HG03354 (cell line): ENCODE data around the gene ABHD17A.
"Not testable (repeated sequence)": the region's sequence is repeated elsewhere in the genome, so short reads cannot be mapped to it uniquely, and the experiment has no call there.

Experiments used
- ATAC-seq: cut with Tn5 transposase; IDR thresholded peaks from one replicate; pipeline ENCODE4 v1.9.1; 2021; ENCODE audit warnings: mild to moderate bottlenecking; ENCODE audit not compliant: unreplicated experiment, poor library complexity, severe bottlenecking

The ABHD17A gene

GRCh38 chr19:1911995-1912394 lies 26.7 kb upstream of the ABHD17A start:
- ATAC-seq, result no peak

GRCh38 chr19:1911098-1911497 lies 25.8 kb upstream of the ABHD17A start:
- ATAC-seq, result no peak

GRCh38 chr19:1910177-1910576 lies 24.9 kb upstream of the ABHD17A start:
- no peak for ATAC-seq

GRCh38 chr19:1909761-1910080 lies 24.4 kb upstream of the ABHD17A start:
- no peak for ATAC-seq

GRCh38 chr19:1908364-1908678 lies 23.0 kb upstream of the ABHD17A start:
- ATAC-seq, result no peak

GRCh38 chr19:1907563-1908363 lies 22.5 kb upstream of the ABHD17A start:
- no peak for ATAC-seq

GRCh38 chr19:1906985-1907562 lies 21.8 kb upstream of the ABHD17A start:
- ATAC-seq, result no peak

- no peak for ATAC-seq
These were observed 20.6 kb upstream of the ABHD17A start for GRCh38 chr19:1905863-1906375.

GRCh38 chr19:1905110-1905862 lies 20.0 kb upstream of the ABHD17A start, which contains the start of the genes ADAT3 and SCAMP4:
ADAT3 (plus strand) TSS chr19:1905399; CDS start chr19:1912048, 6,649 bp downstream.
SCAMP4 (plus strand) TSS chr19:1905399; CDS start chr19:1915020, 9,621 bp downstream.
- peak; percentile 83 for ATAC-seq

- ATAC-seq, result no peak
These were observed 19.5 kb upstream of the ABHD17A start for GRCh38 chr19:1904860-1905109.

- ATAC-seq, result no peak
These were observed 17.6 kb upstream of the ABHD17A start for GRCh38 chr19:1902923-1903322.

- no peak for ATAC-seq
These were observed 16.7 kb upstream of the ABHD17A start for GRCh38 chr19:1901940-1902404.

GRCh38 chr19:1896508-1896907 lies 11.2 kb upstream of the ABHD17A start:
- ATAC-seq, result no peak

- ATAC-seq, result no peak
These were observed 8.5 kb upstream of the ABHD17A start for GRCh38 chr19:1893791-1894190.

GRCh38 chr19:1889907-1890306 lies 4.6 kb upstream of the ABHD17A start:
- ATAC-seq, result no peak

- ATAC-seq, result no peak
These were observed 3.1 kb upstream of the ABHD17A start for GRCh38 chr19:1888385-1888784.

GRCh38 chr19:1886360-1886759 lies 1.1 kb upstream of the ABHD17A start:
- not testable (repeated sequence) for ATAC-seq

- peak; percentile 16 for ATAC-seq
These were observed 469 bp downstream of the ABHD17A start for GRCh38 chr19:1884719-1885334.

GRCh38 chr19:1884291-1884718 lies 991 bp downstream of the ABHD17A start:
- ATAC-seq, result no peak

GRCh38 chr19:1883784-1884183 lies 1.5 kb downstream of the ABHD17A start:
- ATAC-seq, result no peak
